IMR-90 (cell line): ENCODE data around the gene ANKRD16. TPM values are rescaled to one million over a fixed set of nuclear protein-coding genes. Genes with fewer than 3 reads are reported as not detected.

ENCODE experiments used
- ATAC-seq: fragments of 200-7000 bp; cut with Tn5 transposase; 2 replicates; pipeline ENCODE4 v1.9.1; 2020; ENCODE audit warnings: low read depth, mild to moderate bottlenecking, moderate library complexity
- BruUV-seq: library from RNA; stranded (reverse); fragments of 400-500 nt; replicated peaks from 2 replicates; lab custom pipeline; 2021; lab: Mats Ljungman, UMichigan
- CTCF ChIA-PET: fragments of 300-600 bp; formaldehyde crosslinking; extraction: SDS; loops from one replicate; lab custom pipeline; 2021; ENCODE audit warnings: antibody characterized with exemption; lab: Yijun Ruan, JAX
- POLR2A ChIA-PET: fragments of 300-600 bp; sonication (Branson Sonifier 250); formaldehyde crosslinking; loops from one replicate; lab custom pipeline; 2022; ENCODE audit warnings: antibody characterized with exemption; ENCODE audit not compliant: unreplicated experiment; lab: Charles Lee
- DNase-seq: peaks from one replicate; pipeline ENCODE4 v3.0.0; 2013
- H2AFZ ChIP-seq: replicated peaks from 2 replicates; pipeline ENCODE3; 2013; ENCODE audit warnings: low read length, mild to moderate bottlenecking; ENCODE audit not compliant: poor library complexity
- H2AK5ac ChIP-seq: 2 replicates; pipeline ENCODE4 v1.6.1; 2013; ENCODE audit warnings: low read depth, low read length, inconsistent platforms
- H2AK9ac ChIP-seq: replicated peaks from 2 replicates; pipeline ENCODE3; 2013; ENCODE audit warnings: mild to moderate bottlenecking, low read depth, low read length, moderate library complexity; ENCODE audit not compliant: poor library complexity
- H2BK120ac ChIP-seq: 2 replicates; pipeline ENCODE4 v1.6.1; 2013; ENCODE audit warnings: low read depth, low read length, inconsistent platforms
- H2BK15ac ChIP-seq: 3 replicates; pipeline ENCODE4 v1.6.1; 2013; ENCODE audit warnings: low read depth, low read length, inconsistent platforms
- H2BK20ac ChIP-seq: 2 replicates; pipeline ENCODE4 v1.6.1; 2013; ENCODE audit warnings: low read depth, mild to moderate bottlenecking, inconsistent platforms, low read length, moderate library complexity
- H2BK5ac ChIP-seq: 2 replicates; pipeline ENCODE4 v1.6.1; 2013; ENCODE audit warnings: mild to moderate bottlenecking, low read depth, low read length, inconsistent platforms; ENCODE audit not compliant: poor library complexity, severe bottlenecking
- H3K14ac ChIP-seq: replicated peaks from 2 replicates; pipeline ENCODE4 v1.6.1; 2013; ENCODE audit warnings: low read depth, low read length, inconsistent platforms
- H3K18ac ChIP-seq: 2 replicates; pipeline ENCODE4 v1.6.1; 2013; ENCODE audit warnings: low read depth, low read length, control low read depth
- H3K23ac ChIP-seq: 2 replicates; pipeline ENCODE4 v1.6.1; 2013; ENCODE audit warnings: low read depth, low read length, inconsistent platforms
- H3K27ac ChIP-seq: 2 replicates; pipeline ENCODE4 v1.5.1; 2013; ENCODE audit warnings: mild to moderate bottlenecking, control low read depth, low read length; ENCODE audit not compliant: insufficient read depth
- H3K27me3 ChIP-seq: 2 replicates; pipeline ENCODE4 v1.6.1; 2013; ENCODE audit warnings: low read length; ENCODE audit not compliant: control insufficient read depth, insufficient read depth
- H3K36me3 ChIP-seq: 2 replicates; pipeline ENCODE4 v1.6.1; 2013; ENCODE audit warnings: low read length, mixed read lengths; ENCODE audit not compliant: control insufficient read depth, insufficient read depth
- H3K4ac ChIP-seq: 2 replicates; pipeline ENCODE4 v1.6.1; 2013; ENCODE audit warnings: low read depth, low read length, inconsistent platforms
- H3K4me1 ChIP-seq: 2 replicates; pipeline ENCODE4 v1.6.1; 2013; ENCODE audit warnings: low read length, mixed read lengths; ENCODE audit not compliant: control insufficient read depth, insufficient read depth
- H3K4me2 ChIP-seq: 2 replicates; pipeline ENCODE4 v1.6.1; 2013; ENCODE audit warnings: low read depth, mild to moderate bottlenecking, control low read depth, low read length, moderate library complexity
- H3K4me3 ChIP-seq: 2 replicates; pipeline ENCODE4 v1.5.1; 2013; ENCODE audit warnings: low read depth, mild to moderate bottlenecking, control low read depth, low read length, moderate library complexity; ENCODE audit not compliant: insufficient read depth
- H3K56ac ChIP-seq: 2 replicates; pipeline ENCODE4 v1.6.1; 2013; ENCODE audit warnings: low read length, inconsistent platforms; ENCODE audit not compliant: insufficient read depth; ENCODE audit errors: extremely low read depth
- H3K79me1 ChIP-seq, 2 experiments: 2 replicates each; pipeline ENCODE4 v1.6.1; 2013; ENCODE audit warnings: low read length in 2 of 2, inconsistent platforms in 1 of 2, low read depth in 1 of 2
- H3K9ac ChIP-seq: 2 replicates; pipeline ENCODE4 v1.6.1; 2013; ENCODE audit warnings: low read depth, low read length, control low read depth
- H3K9me1 ChIP-seq: 2 replicates; pipeline ENCODE4 v1.6.1; 2013; ENCODE audit warnings: low read length, inconsistent platforms; ENCODE audit not compliant: insufficient read depth
- H3K9me3 ChIP-seq: 2 replicates; pipeline ENCODE4 v1.6.1; 2013; ENCODE audit warnings: low read length; ENCODE audit not compliant: control insufficient read depth, insufficient read depth
- H4K20me1 ChIP-seq: 2 replicates; pipeline ENCODE4 v1.6.1; 2013; ENCODE audit warnings: low read length, inconsistent platforms; ENCODE audit not compliant: insufficient read depth
- H4K5ac ChIP-seq: 2 replicates; pipeline ENCODE4 v1.6.1; 2013; ENCODE audit warnings: mild to moderate bottlenecking, low read depth, low read length, control low read depth
- H4K8ac ChIP-seq, 2 experiments: 2 replicates each; pipeline ENCODE4 v1.6.1; 2013; ENCODE audit warnings: low read depth in 2 of 2, low read length in 2 of 2, control low read depth in 1 of 2, inconsistent platforms in 1 of 2
- H4K91ac ChIP-seq: 2 replicates; pipeline ENCODE4 v1.6.1; 2013; ENCODE audit warnings: low read depth, low read length, inconsistent platforms; ENCODE audit not compliant: insufficient read depth
- RCOR1 ChIP-seq: IDR thresholded peaks from 2 replicates; pipeline ENCODE4 v1.6.1; 2012; ENCODE audit warnings: mild to moderate bottlenecking, low read length, improper control_type of control experiment; ENCODE audit not compliant: insufficient replicate concordance
- WGBS, 2 experiments: methylation state at CpG; one replicate each; pipeline versions ENCODE4 v1.1.5 to v1.1.7; 2013; ENCODE audit warnings: missing lambda C conversion rate in 2 of 2; ENCODE audit not compliant: insufficient read length in 1 of 2; ENCODE audit errors: extremely low coverage in 2 of 2; 5-methylcytosine and 5-hydroxymethylcytosine counted together
- dilution Hi-C: fragments of 300-500 bp; cut with HindIII; formaldehyde crosslinking; loops from one replicate; pipeline ENCODE4 v1.14.3; 2018; ENCODE audit warnings: low sequenced_read_pairs; ENCODE audit not compliant: unreplicated experiment
- in situ Hi-C: fragments of 300-500 bp; cut with MboI; formaldehyde crosslinking; loops from 3 replicates; pipeline ENCODE4 v1.14.3; 2019; ENCODE audit warnings: low sequenced_read_pairs, inconsistent platforms, mixed read lengths
- intact Hi-C: fragments of 100-400 bp; cut with micrococcal nuclease; formaldehyde crosslinking; loops from 2 replicates; pipeline ENCODE4 v1.10.0; 2022
- polyA plus RNA-seq, 3 experiments: library from polyadenylated mRNA; depleted of rRNA; stranded (reverse); fragments of >200 nt; gene quantifications; 2 replicates each; pipeline ENCODE4 v1.2.3, GENCODE V29; 2012; ENCODE audit warnings: low replicate concordance in 1 of 3
- total RNA-seq: library from RNA; depleted of rRNA; stranded (reverse); fragments of >200 nt; gene quantifications from 2 replicates; pipeline ENCODE4 v1.2.3, GENCODE V29; 2012

The ANKRD16 gene
- total and polyA plus RNA-seq, 2 of the 4 experiments (the other 2 are of a cell fraction): 5.1 to 5.7 TPM

- dilution Hi-C loops: no loop called here
- peaks cover 61% of the 10 kb centered on the region for H3K36me3 ChIP-seq
- H3K4me2 ChIP-seq: no peak overlapping the region
- no peak overlapping the region for H2BK15ac ChIP-seq
- no peak overlapping the region for H3K18ac ChIP-seq
- in situ Hi-C loops: no loop called here
- H3K14ac ChIP-seq: no peak overlapping the region
- no TSS peak for BruUV-seq
- ATAC-seq (no peak), DNase-seq (no peak)
- no peak overlapping the region for H2BK5ac ChIP-seq
- TF ChIP-seq RCOR1: no peak
- H2BK120ac ChIP-seq: no peak overlapping the region
- H3K9me3 ChIP-seq: no peaks in the 10 kb centered on the region
- no peak overlapping the region; the same call in 1 of the 2 replicates for H3K4ac ChIP-seq
- no peak overlapping the region for H4K5ac ChIP-seq
- ChIA-PET POLR2A (no interaction called here), CTCF (no interaction called here)
- no peak overlapping the region for H2AFZ ChIP-seq
- WGBS, 2 experiments: 100% methylated on average over 3 of the region's 8 CpGs; no CpG with 5 or more reads in 1 of the 2 experiments
- no peak overlapping the region for H4K91ac ChIP-seq
- peaks cover 14 to 31% of the 10 kb centered on the region in 2 experiments for H3K79me1 ChIP-seq
- no peak overlapping the region for H3K56ac ChIP-seq
- no peak overlapping the region for H2AK5ac ChIP-seq
- H3K27ac ChIP-seq: no peak overlapping the region
- H4K20me1 ChIP-seq: peaks cover 5% of the 10 kb centered on the region
- no peak overlapping the region for H3K4me3 ChIP-seq
- peaks cover 7% of the 10 kb centered on the region for H3K9me1 ChIP-seq
- H2BK20ac ChIP-seq: no peak overlapping the region
- no peak overlapping the region for H3K23ac ChIP-seq
- no peaks in the 10 kb centered on the region for H3K27me3 ChIP-seq
- intact Hi-C loops: loop anchor here (5.0 kb wide), 1 partner anchor 37 kb away; the partner anchor contains the start of gene FBH1
- no peak overlapping the region for H4K8ac ChIP-seq
- no peak overlapping the region for H2AK9ac ChIP-seq
- peaks cover 14% of the 10 kb centered on the region for H3K4me1 ChIP-seq
- H3K9ac ChIP-seq: no peak overlapping the region
These were observed 39.7 kb upstream of the ANKRD16 start for GRCh38 chr10:5929442-5929841.
